ENCODE measurements around the gene SLC29A3.
"Not testable (repeated sequence)": the region's sequence is repeated elsewhere in the genome, so short reads cannot be mapped to it uniquely, and the experiment has no call there.

SLC29A3 gene

GRCh38 chr10:71283876-71284275 is 35.2 kb upstream of the SLC29A3 start:
- no peak for DNase-seq (ENCODE audit: low read depth)

DNA sequence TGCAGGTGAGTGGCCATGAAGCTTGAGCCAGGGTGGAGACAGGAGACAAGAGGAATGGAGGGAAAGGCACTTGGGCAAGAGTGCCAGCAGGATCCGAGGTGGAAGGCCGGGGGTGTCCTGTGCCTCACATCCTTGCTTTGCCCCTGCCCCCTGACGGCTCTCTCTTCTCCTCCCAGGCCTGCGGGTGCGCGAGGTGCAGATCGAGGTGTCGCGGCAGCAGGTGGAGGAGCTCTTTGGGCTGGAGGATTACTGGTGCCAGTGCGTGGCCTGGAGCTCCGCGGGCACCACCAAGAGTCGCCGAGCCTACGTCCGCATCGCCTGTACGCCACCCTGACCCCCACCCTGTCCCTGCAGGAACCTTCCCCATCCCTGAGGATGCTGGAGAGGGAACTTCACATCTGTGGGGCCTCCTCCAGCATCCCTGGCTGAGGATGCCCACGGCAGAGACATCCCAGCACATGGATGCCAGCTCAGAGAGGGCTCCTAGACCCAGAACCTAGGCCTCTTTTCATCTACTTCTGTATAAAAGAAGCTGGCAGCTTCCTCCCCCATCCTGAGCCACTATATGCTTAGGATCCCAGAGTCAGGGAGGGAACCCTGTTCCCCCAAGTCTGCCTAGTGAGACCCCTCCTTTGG is 34.4 kb upstream of the SLC29A3 start:
- no peak for DNase-seq (ENCODE audit: low read depth)

DNA sequence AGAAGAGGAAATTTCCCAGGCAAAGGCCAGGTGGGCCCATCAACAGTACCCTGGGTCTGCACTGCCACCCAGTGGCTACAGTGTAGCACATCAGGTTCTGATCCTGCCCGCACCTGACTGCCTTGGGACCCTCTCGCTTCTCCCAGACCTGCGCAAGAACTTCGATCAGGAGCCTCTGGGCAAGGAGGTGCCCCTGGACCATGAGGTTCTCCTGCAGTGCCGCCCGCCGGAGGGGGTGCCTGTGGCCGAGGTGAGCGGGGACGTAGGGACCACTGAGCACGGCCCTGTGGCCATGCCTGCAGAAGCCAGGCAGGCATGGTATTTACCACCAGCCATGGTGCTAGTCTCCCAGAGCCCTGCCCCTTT is 33.9 kb upstream of the SLC29A3 start:
- no peak for DNase-seq (ENCODE audit: low read depth)

GRCh38 chr10:71285986-71286385 is 33.1 kb upstream of the SLC29A3 start:
- DNase-seq (ENCODE audit: low read depth): no peak

GRCh38 chr10:71286521-71287294 is 32.4 kb upstream of the SLC29A3 start:
- no peak for DNase-seq (ENCODE audit: low read depth)

DNA sequence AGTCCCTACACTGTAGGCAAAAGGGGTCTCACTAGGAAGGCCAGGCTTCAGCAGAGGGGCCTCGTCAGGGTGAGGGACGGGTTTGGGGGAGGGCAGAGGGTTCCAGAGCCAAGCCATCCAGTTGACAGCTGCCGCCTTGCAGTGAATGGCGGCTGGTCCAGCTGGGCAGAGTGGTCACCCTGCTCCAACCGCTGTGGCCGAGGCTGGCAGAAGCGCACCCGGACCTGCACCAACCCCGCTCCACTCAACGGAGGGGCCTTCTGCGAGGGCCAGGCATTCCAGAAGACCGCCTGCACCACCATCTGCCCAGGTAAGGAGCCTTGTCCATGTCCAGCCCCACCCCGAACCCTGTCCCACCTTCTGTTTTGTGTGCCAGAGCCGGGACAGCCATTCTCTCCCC is 31.6 kb upstream of the SLC29A3 start:
- no peak for DNase-seq (ENCODE audit: low read depth)

GRCh38 chr10:71288461-71288860 is 30.6 kb upstream of the SLC29A3 start:
- no peak for DNase-seq (ENCODE audit: low read depth)

DNA sequence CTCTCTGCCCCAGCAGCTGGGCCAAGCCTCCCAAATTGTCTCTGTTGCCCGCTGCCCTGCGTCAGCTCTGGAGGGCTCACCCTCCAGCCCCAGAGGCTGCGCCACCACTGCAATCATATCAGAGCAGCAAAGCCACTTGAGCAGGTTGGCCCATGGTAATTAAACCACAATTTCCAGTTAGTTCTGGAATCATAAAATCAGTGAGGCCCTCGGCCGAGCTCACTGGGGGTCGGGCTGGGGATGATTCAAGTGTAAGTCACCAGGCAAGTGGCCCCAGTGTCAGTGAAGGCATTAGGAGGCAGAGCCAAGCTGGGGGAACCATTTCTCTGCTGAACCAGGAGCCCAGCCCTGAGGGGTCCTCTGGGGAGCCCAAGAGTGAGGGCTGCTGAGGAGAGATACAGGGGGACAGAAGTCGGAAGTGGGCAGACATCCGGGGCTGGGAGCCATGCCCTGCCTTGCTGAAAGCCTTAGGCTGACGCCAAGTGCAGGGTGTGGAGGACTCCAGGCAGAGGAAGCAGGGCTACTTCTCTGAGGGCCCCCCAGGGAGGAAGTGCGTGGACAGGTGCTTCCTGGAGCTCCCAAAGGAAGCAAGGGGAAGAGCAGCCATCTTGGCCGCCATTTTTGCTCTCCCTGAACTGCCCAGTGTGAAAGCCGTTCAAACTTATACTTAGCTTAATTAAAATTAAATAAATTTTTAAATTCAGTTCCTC is 29.5 kb upstream of the SLC29A3 start:
- no peak for DNase-seq (ENCODE audit: low read depth)

DNA sequence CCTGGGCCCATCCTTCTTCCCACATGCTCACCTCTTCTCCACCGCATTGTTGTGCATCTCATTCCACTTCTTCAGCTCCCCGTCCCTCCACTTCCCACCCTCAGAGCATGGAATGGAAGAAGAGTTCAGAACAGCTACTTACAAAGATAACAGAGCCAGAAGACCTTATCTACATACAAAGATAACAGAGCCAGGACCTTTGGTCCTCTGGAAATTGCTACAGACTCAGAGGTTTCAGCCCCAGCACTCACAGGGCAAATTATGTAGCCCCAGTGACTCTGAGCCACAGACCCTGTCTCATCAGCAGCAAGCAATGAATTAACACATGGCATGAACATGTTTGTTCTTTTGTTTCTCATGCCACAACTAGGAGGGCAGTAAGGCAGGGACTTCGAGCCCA is 28.7 kb upstream of the SLC29A3 start:
- no peak for DNase-seq (ENCODE audit: low read depth)

DNA sequence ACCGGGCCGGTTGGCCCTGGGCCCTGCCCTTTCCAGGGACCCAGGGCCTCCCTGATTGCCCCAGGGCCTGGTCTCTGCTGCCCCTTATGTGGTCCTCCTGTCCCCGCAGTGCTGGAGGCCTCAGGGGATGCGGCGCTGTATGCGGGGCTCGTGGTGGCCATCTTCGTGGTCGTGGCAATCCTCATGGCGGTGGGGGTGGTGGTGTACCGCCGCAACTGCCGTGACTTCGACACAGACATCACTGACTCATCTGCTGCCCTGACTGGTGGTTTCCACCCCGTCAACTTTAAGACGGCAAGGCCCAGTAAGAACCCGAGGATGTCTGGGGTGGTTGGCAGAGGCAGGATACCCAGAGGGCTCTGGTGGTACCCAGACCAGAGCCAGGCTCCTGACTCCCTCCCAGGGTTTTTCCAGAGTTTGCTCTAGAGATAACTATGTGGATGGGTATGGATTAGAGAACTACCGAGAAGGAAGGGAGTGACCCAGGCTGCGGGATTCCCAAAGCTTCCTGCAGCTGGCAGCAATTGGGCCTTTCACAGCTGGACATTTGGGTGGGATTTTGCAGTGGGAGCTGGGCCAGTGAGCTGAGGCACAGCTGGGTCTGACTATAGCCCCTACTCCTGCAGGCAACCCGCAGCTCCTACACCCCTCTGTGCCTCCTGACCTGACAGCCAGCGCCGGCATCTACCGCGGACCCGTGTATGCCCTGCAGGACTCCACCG is 28.1 kb upstream of the SLC29A3 start:
- no peak for DNase-seq (ENCODE audit: low read depth)

- no peak for DNase-seq (ENCODE audit: low read depth)
Measured at GRCh38 chr10:71291528-71291900, 27.5 kb upstream of the SLC29A3 start.

DNA sequence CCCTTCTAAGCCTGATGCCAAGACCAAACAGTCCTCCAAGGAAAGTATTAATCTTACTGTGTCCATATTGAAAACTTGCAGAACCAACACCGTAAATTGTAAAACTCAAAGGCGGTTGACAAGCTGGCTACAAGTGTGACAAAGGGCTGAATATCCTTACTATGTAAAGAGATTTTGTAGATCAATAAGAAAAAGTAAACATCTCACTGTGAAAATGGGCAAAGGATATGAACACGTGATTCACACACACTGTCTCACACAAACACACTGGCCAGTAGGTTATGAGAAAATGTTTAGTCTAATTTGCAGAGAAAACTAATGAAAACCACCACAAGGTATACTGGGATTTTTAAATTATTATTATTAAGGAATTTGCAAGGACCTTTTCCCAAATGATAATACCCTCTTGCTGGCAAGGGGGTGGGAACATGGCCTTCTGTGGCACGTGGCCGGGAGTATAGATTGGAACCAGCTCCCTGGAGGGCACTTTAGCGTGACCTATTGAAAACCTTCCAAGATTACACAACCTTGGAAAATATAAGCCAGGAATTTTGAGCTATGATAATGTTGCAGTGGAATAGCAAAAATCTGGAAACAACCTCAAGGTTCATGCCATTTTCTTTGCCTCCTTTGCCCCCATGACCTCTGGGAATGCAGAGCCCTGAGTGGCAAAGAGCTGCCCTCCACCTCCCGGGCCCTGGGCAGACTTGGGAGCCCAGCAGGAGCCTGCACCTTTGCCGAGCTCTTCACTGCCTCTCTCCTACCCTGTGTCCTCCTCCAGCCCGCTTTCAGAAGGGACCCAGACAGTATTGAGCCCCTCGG is 26.2 kb upstream of the SLC29A3 start:
- no peak for DNase-seq (ENCODE audit: low read depth)

- DNase-seq (ENCODE audit: low read depth): no peak
Measured at GRCh38 chr10:71293446-71294084, 25.5 kb upstream of the SLC29A3 start.

DNA sequence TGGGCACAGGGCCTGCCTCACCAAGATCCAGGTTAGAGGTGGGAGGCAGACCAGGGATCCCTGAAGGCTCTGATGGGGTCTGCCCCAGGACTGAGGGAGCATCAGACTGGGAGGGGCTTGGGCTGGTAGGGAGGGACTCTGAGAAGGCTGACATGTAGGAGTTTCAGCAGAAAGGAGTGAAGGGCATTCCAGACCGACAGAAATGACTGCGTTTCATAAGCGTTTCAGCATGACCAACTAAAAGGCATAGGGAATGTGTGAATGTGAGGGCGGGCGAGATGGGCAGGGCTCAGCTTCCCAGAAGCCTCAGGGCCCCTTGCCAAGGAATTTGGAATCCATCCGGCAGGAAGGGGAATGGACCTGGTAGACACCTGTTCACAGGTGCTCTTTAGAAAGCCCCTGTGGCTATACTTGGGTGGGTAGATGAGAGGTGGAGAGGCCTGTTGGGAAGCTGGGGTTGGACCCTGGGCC is 24.9 kb upstream of the SLC29A3 start:
- no peak for DNase-seq (ENCODE audit: low read depth)

DNA sequence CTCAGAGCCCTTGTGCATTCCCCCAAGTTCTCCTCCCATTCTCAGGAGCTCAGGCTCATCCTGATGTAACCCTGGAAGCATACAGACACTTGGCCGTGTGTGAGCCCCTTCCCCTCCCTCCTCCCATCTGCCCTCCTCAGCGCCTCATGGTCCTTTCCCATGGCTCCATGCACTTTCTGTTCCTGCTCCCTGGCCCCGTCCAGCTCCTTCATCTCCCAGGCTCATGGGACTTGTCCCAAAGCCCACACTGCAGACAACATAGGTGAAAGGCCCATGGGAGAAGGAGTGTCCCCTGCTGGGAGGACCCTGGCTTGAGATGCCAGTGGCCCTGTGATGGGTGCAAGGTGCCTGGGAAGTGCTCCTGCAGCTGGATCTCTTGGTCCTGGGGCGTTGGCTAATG is 24.2 kb upstream of the SLC29A3 start:
- no peak for DNase-seq (ENCODE audit: low read depth)

GRCh38 chr10:71295641-71296040 is 23.4 kb upstream of the SLC29A3 start:
- DNase-seq (ENCODE audit: low read depth): no peak

DNA sequence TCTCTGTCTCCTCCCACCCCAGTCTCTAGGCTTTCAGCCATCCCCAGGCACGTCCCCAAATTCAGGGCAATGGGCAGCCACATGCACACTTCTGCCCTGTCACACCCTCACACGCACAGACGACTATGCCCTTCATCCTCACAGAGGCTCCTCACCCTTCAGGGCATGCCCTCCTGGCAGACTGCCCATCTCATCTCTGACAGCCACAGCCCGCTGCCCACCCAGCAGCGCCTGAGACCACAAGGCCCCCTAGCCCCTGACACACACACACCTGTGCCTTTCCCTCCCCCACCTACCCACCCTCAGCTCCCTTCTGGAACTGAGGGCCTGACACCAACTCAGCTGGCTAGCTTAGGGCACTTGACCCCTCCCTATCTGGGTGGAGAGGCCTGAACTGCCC is 23.0 kb upstream of the SLC29A3 start:
- no peak for DNase-seq (ENCODE audit: low read depth)

DNA sequence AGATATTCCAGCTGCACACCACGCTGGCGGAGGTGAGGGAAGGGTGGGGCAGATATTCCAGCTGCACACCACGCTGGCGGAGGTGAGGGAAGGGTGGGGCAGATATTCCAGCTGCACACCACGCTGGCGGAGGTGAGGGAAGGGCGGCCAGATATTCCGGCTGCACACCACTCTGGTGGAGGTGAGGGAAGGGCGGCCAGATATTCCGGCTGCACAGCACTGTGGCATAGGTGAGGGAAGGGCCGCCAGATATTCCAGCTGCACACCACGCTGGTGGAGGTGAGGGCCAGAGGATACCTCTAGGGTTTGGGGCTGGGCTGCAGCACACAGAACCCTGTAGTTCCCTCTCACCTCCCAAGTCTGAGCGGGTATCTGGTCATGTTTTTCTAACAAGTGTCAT is 22.2 kb upstream of the SLC29A3 start:
- DNase-seq (ENCODE audit: low read depth): not testable (repeated sequence)

- no peak for DNase-seq (ENCODE audit: low read depth)
Measured at GRCh38 chr10:71297343-71297742, 21.7 kb upstream of the SLC29A3 start.

GRCh38 chr10:71299071-71299785 is 19.8 kb upstream of the SLC29A3 start:
- DNase-seq (ENCODE audit: low read depth): no peak
